Lung (tissue), 12 donors: ENCODE results near the gene POU4F2. TPM values are rescaled to one million over a fixed set of nuclear protein-coding genes. Genes with fewer than 3 reads are reported as not detected.

ENCODE experiments used
- ATAC-seq: fragments of 200-7000 bp; cut with Tn5 transposase; one replicate; pipeline ENCODE4 v1.9.1; 2020; ENCODE audit warnings: moderate number of reproducible peaks; ENCODE audit not compliant: insufficient read depth, low FRiP score
- DNase-seq, 3 donors: peaks; one replicate each; pipeline ENCODE4 v3.0.0-alpha.2; 2013 to 2017
- H3K27ac ChIP-seq, 2 donors: one replicate each; pipeline ENCODE4 v1.5.1; 2013; ENCODE audit warnings: mild to moderate bottlenecking in 2 of 2, moderate library complexity in 2 of 2, control low read depth in 1 of 2, inconsistent platforms in 1 of 2, low read depth in 1 of 2, low read length in 1 of 2
- H3K27me3 ChIP-seq, 3 donors: one replicate each; pipeline ENCODE4 v1.5.1; 2013; ENCODE audit warnings: low read length in 2 of 3; ENCODE audit not compliant: control insufficient read depth in 3 of 3, insufficient read depth in 3 of 3
- H3K36me3 ChIP-seq, 4 donors: one replicate each; pipeline ENCODE4 v1.5.1; 2013; ENCODE audit warnings: low read length in 4 of 4, mild to moderate bottlenecking in 1 of 4, moderate library complexity in 1 of 4; ENCODE audit not compliant: control insufficient read depth in 4 of 4, insufficient read depth in 4 of 4
- H3K4me1 ChIP-seq, 5 donors: one replicate each; pipeline ENCODE4 v1.5.1; 2013; ENCODE audit warnings: low read length in 5 of 5, mild to moderate bottlenecking in 2 of 5, moderate library complexity in 1 of 5; ENCODE audit not compliant: control insufficient read depth in 5 of 5, insufficient read depth in 5 of 5
- H3K4me3 ChIP-seq: one replicate; pipeline ENCODE4 v1.5.1; 2013; ENCODE audit warnings: mild to moderate bottlenecking, control low read depth, moderate library complexity
- H3K9ac ChIP-seq, 2 donors: one replicate each; pipeline ENCODE4 v1.5.1; 2013; ENCODE audit warnings: low read length in 2 of 2, control low read depth in 1 of 2; ENCODE audit not compliant: insufficient read depth in 1 of 2
- H3K9me3 ChIP-seq, 4 donors: one replicate each; pipeline ENCODE4 v1.5.1; 2013; ENCODE audit warnings: low read length in 3 of 4, mild to moderate bottlenecking in 1 of 4, moderate library complexity in 1 of 4; ENCODE audit not compliant: control insufficient read depth in 4 of 4, insufficient read depth in 3 of 4
- CTCF ChIP-seq: IDR thresholded peaks from 2 replicates; pipeline ENCODE4 v1.5.1; 2012; ENCODE audit warnings: mild to moderate bottlenecking; ENCODE audit errors: control extremely low read depth, extremely low read depth
- WGBS, 2 donors: extraction: QIAGEN DNeasy Blood & Tissue Kit; methylation state at CpG; one replicate each; pipeline ENCODE4 v1.1.7; 2013; 5-methylcytosine and 5-hydroxymethylcytosine counted together
- polyA plus RNA-seq, 2 donors: library from polyadenylated mRNA; stranded (reverse); fragments of 200-250 nt; gene quantifications; one replicate each; pipeline ENCODE4 v1.2.1, GENCODE V29; 2013
- total RNA-seq, 2 donors: library from RNA; depleted of rRNA in 1 of 2; stranded (reverse); fragments of >200 nt in 1 of 2; gene quantifications; one replicate each; pipeline ENCODE4 v1.2.1, GENCODE V29; 2014 to 2021
- donor health status: control.
- donor health status: control.
- donor health status: Bipolar disorder and iron deficiency.
- donor health status: healthy.
- donor health status: DM: yes; HTN: yes; CAD: no.

POU4F2 gene
- total and polyA plus RNA-seq, 4 donors: 0.06 TPM; not detected in 3

GRCh38 chr4:146637621-146638332 is 916 bp upstream of the POU4F2 start:
- Histone ChIP-seq H3K4me1 (peaks cover 0 to 21% (median 0%) of the 10 kb centered on the region in 5 donors), H3K4me3 (no peak overlapping the region), H3K27me3 (peaks cover 41 to 92% (median 74%) of the 10 kb centered on the region in 3 donors), H3K9ac (no peak overlapping the region), H3K36me3 (no peaks in the 10 kb centered on the region), H3K9me3 (peaks cover 0 to 24% (median 0%) of the 10 kb centered on the region in 4 donors), H3K27ac (no peak overlapping the region)
- WGBS, 2 donors: 3% methylated on average over 34 to 35 of the region's 35 CpGs
- DNase-seq: no peak
- no peak for ATAC-seq
- no peak for TF ChIP-seq CTCF

- TF ChIP-seq CTCF: no peak
- WGBS, 2 donors: 1 to 4% methylated on average over 33 to 34 of the region's 34 CpGs
- no peak overlapping the region for H3K27ac ChIP-seq
- no peak for DNase-seq
- H3K4me3 ChIP-seq: no peak overlapping the region
- no peak for ATAC-seq
- H3K27me3 ChIP-seq: peaks cover 38 to 92% (median 73%) of the 10 kb centered on the region in 3 donors
- H3K9ac ChIP-seq: no peak overlapping the region
- peaks cover 0 to 21% (median 0%) of the 10 kb centered on the region in 5 donors for H3K4me1 ChIP-seq
- no peaks in the 10 kb centered on the region for H3K36me3 ChIP-seq
- peaks cover 0 to 20% (median 0%) of the 10 kb centered on the region in 4 donors for H3K9me3 ChIP-seq
These were observed 334 bp upstream of the POU4F2 start for GRCh38 chr4:146638333-146638785.

- TF ChIP-seq CTCF: no peak
- WGBS, 2 donors: 3 to 4% methylated on average over 20 of the region's 20 CpGs
- no peak overlapping the region for H3K4me3 ChIP-seq
These were observed 826 bp downstream of the POU4F2 start for GRCh38 chr4:146639506-146639932.

More at GRCh38 chr4:146639506-146639932, 826 bp downstream of the POU4F2 start:
- peaks cover 0 to 17% (median 0%) of the 10 kb centered on the region in 4 donors for H3K9me3 ChIP-seq
- H3K4me1 ChIP-seq: peaks cover 0 to 21% (median 0%) of the 10 kb centered on the region in 5 donors
- peaks cover 30 to 91% (median 72%) of the 10 kb centered on the region in 3 donors for H3K27me3 ChIP-seq
- DNase-seq: no peak
- H3K9ac ChIP-seq: no peak overlapping the region
- no peak overlapping the region for H3K27ac ChIP-seq
- no peak for ATAC-seq
- no peaks in the 10 kb centered on the region for H3K36me3 ChIP-seq
